HFFc6 (cell line): ENCODE data around the gene IMP3. TPM values are rescaled to one million over a fixed set of nuclear protein-coding genes. Genes with fewer than 3 reads are reported as not detected.
"Not testable (repeated sequence)": the region's sequence is repeated elsewhere in the genome, so short reads cannot be mapped to it uniquely, and the experiment has no call there.

Experiments
- DNase-seq: peaks from one replicate; pipeline ENCODE4 v3.0.0-alpha.2; 2018
- H3K27ac Mint-ChIP-seq: 2 replicates; pipeline ENCODE4 v1.8.0; 2020; ENCODE audit warnings: mild to moderate bottlenecking, mixed read lengths
- H3K27me3 Mint-ChIP-seq: 2 replicates; pipeline ENCODE4 v1.8.0; 2021; ENCODE audit warnings: mild to moderate bottlenecking, moderate library complexity, mixed read lengths; ENCODE audit not compliant: insufficient read depth
- H3K36me3 Mint-ChIP-seq: 2 replicates; pipeline ENCODE4 v1.8.0; 2021; ENCODE audit warnings: low read depth, mixed read lengths
- H3K4me1 Mint-ChIP-seq: 2 replicates; pipeline ENCODE4 v1.8.0; 2020; ENCODE audit warnings: low read depth, mixed read lengths
- H3K4me3 Mint-ChIP-seq: 2 replicates; pipeline ENCODE4 v1.8.0; 2020; ENCODE audit warnings: mild to moderate bottlenecking, moderate library complexity, mixed read lengths
- H3K9me3 Mint-ChIP-seq: 2 replicates; pipeline ENCODE4 v1.8.0; 2020; ENCODE audit warnings: mild to moderate bottlenecking, mixed read lengths
- long read RNA-seq: library from polyadenylated mRNA; unstranded; transcript quantifications from one replicate; pipeline ENCODE4 v2.0.0, GENCODE V29; 2019
- total RNA-seq, 6 experiments: library from RNA; stranded (reverse); fragmentation: NEBNext Ultra II Directional; extraction: Animal tissue kit (Norgen Biotek cat#: 25700); gene quantifications; 2 replicates in 1 of 6; 3 replicates in 5 of 6; pipeline ENCODE4 v1.2.3, GENCODE V29; 2021
- TF ChIP-seq, protein P1 (sequence below): fragments of 200-600 bp; sonication (generic); IDR thresholded peaks from 2 replicates; pipeline ENCODE4 v1.5.0; 2021; ENCODE audit warnings: antibody characterized with exemption, mild to moderate bottlenecking

The IMP3 gene, protein sequence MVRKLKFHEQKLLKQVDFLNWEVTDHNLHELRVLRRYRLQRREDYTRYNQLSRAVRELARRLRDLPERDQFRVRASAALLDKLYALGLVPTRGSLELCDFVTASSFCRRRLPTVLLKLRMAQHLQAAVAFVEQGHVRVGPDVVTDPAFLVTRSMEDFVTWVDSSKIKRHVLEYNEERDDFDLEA
- 10 to 100 TPM; 55.1 to 62.9 (median 58.7) TPM for total RNA-seq
- long read RNA-seq, transcript IMP3-202 (1 exons, 1,237 nt): major isoform, 101 of 102 reads
- long read RNA-seq, partial matches to known transcripts: 0 of 102 reads
- long read RNA-seq, other reads (novel, unspliced or antisense): 1 of 102 reads

DNA sequence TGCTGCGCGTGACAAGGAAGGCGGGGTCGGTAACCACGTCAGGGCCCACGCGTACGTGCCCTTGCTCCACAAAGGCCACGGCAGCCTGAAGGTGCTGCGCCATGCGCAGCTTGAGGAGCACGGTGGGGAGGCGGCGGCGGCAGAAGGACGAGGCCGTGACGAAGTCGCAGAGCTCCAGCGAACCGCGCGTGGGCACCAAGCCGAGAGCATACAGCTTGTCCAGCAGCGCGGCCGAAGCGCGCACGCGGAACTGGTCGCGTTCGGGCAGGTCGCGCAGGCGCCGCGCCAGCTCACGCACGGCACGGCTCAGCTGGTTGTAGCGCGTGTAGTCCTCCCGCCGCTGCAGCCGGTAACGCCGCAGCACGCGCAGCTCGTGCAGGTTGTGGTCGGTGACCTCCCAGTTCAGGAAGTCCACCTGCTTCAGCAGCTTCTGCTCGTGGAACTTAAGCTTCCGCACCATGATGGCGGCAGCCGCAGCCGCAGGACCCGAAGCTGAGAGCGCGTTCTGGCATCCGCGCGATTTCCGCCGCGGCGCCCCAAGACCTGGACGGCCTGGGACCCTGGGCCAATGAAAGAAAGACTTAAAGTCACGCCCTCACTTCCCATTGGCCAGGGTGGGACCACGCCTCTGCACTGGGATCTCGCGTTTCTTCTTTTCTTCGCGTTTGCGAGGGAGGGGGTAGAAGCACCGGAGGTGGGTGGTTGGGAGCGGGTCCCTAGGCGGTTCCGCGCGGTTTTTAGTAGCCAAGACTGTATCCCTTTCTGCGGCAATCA lies at the start of gene IMP3:
IMP3 (minus strand) TSS at position 516 of the 774 bp plus-strand sequence; CDS start at position 460, 56 bp downstream.
- Mint-ChIP-seq H3K9me3 (no peaks in the 10 kb centered on the region), H3K27me3 (peaks cover 2% of the 10 kb centered on the region; the same call in 1 of the 2 replicates), H3K27ac (peak within 1 kb of the TSS; percentile 93), H3K4me1 (peaks cover 60% of the 10 kb centered on the region), H3K36me3 (peaks cover 7% of the 10 kb centered on the region), H3K4me3 (peak within 1 kb of the TSS; percentile 89)
- peak; percentile 94 for DNase-seq
- TF ChIP-seq, protein P1, sequence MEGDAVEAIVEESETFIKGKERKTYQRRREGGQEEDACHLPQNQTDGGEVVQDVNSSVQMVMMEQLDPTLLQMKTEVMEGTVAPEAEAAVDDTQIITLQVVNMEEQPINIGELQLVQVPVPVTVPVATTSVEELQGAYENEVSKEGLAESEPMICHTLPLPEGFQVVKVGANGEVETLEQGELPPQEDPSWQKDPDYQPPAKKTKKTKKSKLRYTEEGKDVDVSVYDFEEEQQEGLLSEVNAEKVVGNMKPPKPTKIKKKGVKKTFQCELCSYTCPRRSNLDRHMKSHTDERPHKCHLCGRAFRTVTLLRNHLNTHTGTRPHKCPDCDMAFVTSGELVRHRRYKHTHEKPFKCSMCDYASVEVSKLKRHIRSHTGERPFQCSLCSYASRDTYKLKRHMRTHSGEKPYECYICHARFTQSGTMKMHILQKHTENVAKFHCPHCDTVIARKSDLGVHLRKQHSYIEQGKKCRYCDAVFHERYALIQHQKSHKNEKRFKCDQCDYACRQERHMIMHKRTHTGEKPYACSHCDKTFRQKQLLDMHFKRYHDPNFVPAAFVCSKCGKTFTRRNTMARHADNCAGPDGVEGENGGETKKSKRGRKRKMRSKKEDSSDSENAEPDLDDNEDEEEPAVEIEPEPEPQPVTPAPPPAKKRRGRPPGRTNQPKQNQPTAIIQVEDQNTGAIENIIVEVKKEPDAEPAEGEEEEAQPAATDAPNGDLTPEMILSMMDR: no peak; the same call in 1 of the 2 replicates

DNA sequence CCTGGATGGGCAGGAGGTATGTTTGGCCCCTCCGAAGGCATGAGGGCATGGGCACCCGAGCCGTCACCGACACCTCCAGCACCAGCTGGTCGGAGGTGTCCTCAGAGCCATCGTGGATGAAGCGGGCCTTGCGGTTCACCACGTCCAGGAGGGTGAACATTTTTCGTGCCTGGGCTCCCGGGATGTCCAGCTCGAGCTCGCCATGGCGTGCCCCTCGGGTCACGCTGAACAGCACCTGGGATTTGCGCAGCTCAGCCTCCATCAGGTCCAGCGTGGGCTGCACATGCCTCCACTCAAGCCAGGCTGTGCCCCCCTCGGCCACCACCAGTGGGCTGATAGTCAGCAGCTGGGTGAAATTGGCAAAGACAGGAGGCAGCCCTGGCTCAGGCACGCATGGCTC lies 49.4 kb upstream of the IMP3 start:
- not testable (repeated sequence) for DNase-seq, H3K9me3 Mint-ChIP-seq, H3K27me3 Mint-ChIP-seq, H3K4me3 Mint-ChIP-seq, H3K27ac Mint-ChIP-seq
- Mint-ChIP-seq H3K4me1 (peaks cover 24% of the 10 kb centered on the region), H3K36me3 (peaks cover 19% of the 10 kb centered on the region)

DNA sequence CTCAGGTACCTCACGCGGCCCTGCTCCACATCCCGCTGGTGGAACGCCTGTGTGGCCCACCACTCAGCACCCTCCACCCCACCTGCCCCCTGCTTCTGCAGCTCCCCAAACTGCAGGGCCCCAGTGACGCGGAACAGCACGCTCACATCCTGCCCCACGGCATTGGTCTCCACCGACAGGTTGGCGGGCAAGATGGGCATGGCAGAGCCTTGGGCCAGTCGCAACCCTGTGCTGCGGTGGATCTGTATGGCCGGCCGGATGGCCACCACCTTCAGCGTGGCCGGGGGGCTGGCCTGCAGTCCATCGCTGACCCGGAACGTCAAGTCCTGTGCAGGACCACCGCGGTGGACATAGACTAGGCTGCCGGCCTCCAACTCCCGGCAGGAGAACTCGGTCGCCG lies 48.8 kb upstream of the IMP3 start:
- Mint-ChIP-seq H3K36me3 (peaks cover 19% of the 10 kb centered on the region), H3K9me3 (no peaks in the 10 kb centered on the region), H3K27me3 (peaks cover 5% of the 10 kb centered on the region), H3K27ac (no peak overlapping the region), H3K4me3 (no peak overlapping the region), H3K4me1 (peaks cover 18% of the 10 kb centered on the region)
- TF ChIP-seq, protein P1: no peak
- DNase-seq: no peak

DNA sequence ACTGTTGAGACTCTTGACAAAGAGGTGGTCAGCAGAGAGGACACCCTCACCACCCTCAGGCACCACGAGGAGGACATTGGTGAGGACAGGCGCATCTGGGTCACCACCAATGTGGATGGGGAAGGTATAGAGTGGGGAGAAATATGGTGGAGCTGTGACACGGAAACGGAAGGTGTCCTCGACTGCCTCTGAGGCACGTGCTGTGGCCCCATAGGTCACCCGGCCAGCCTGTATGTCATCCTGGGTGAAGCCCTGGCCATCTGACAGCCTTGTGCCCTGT lies 48.2 kb upstream of the IMP3 start:
- Mint-ChIP-seq H3K4me1 (peaks cover 12% of the 10 kb centered on the region), H3K9me3 (no peaks in the 10 kb centered on the region), H3K27ac (no peak overlapping the region), H3K4me3 (no peak overlapping the region), H3K36me3 (peaks cover 19% of the 10 kb centered on the region), H3K27me3 (peaks cover 5% of the 10 kb centered on the region)
- no peak for DNase-seq
- TF ChIP-seq, protein P1: no peak

DNA sequence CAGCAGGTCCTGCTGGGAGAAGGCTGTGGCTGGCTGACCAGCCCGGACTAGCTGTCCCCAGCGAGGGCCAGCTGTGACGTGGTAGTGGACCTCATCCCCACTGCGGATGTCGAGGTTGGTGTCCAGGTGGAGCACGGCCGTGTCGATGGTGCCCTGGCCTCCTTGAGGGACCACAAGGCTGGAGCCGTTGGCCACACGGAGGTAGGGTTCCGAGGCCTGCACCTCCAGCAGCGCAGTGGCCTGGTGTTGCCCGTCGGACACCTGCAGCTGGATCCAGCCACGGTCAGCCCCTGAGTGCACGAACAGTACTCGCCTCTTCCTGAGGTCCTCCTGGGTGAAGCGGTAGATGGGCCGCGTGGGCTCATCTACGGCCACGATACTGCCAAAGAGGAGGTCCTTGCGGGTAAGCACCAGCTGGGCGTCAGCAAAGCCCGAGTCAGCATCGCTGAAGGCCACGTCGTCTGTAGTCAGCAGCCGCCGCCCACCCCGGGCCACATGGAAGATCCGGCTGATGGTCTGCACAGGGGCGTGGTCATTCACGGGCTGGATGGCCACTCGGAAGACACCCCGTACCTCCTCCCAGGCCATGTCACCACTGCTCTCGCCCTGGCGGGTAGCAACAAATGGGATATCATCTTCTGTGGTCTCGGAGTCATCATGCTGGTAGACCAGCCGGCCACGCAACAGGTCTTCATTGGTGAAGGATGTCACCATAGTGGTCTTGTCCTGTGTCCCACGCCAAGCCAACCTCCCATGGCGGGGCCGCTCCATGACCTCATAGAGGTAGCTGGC lies 47.7 kb upstream of the IMP3 start:
- Mint-ChIP-seq H3K4me3 (no peak overlapping the region), H3K36me3 (peaks cover 19% of the 10 kb centered on the region), H3K27ac (no peak overlapping the region), H3K27me3 (peaks cover 5% of the 10 kb centered on the region), H3K4me1 (peaks cover 7% of the 10 kb centered on the region), H3K9me3 (no peaks in the 10 kb centered on the region)
- no peak for DNase-seq
- TF ChIP-seq, protein P1: no peak
